ENCODE measurements around the gene EIF2AK3. TPM values are rescaled to one million over a fixed set of nuclear protein-coding genes. Genes with fewer than 3 reads are reported as not detected.

Gene EIF2AK3
- total and polyA plus RNA-seq, 2 of the 13 experiments (the other 11 are each of a cell fraction or from before 2014, with no cell fraction given) = 10.3 to 30.6 TPM

GRCh38 chr2:88554189-88554588 is 73.1 kb downstream of the EIF2AK3 start (continued):
- no peak for TF ChIP-seq HNRNPK (IDR thresholded peaks at IDR 0.05; ENCODE audit: low read depth, low read length, poor library complexity, severe bottlenecking)
- TF ChIP-seq AFF4 (CRISPR knock-in tag; IDR thresholded peaks at IDR 0.05) = no peak
- TF ChIP-seq PRDM10 (CRISPR knock-in tag; IDR thresholded peaks at IDR 0.05; ENCODE audit: low read depth) = no peak
- TF ChIP-seq ZNF350 (CRISPR knock-in tag; IDR thresholded peaks at IDR 0.05; ENCODE audit: borderline replicate concordance, low read depth) = no peak
- no peak for TF ChIP-seq ZSCAN5A (CRISPR knock-in tag; IDR thresholded peaks at IDR 0.05; ENCODE audit: borderline replicate concordance)
- TF ChIP-seq ZNF512 (CRISPR knock-in tag; IDR thresholded peaks at IDR 0.05) = no peak
- no peak for TF ChIP-seq NFAT5 (CRISPR knock-in tag; IDR thresholded peaks at IDR 0.05)
- TF ChIP-seq SRSF9 (IDR thresholded peaks at IDR 0.05; ENCODE audit: borderline replicate concordance, insufficient read depth, low read depth, low read length, poor library complexity, severe bottlenecking) = no peak
- TF ChIP-seq STAG1 (CRISPR knock-in tag; IDR thresholded peaks at IDR 0.05) = peak; percentile 71
- no peak for TF ChIP-seq ZEB1 (IDR thresholded peaks at IDR 0.05; ENCODE audit: insufficient replicate concordance, low read depth)
- no peak for TF ChIP-seq ZBTB7A (CRISPR knock-in tag; IDR thresholded peaks at IDR 0.05)
- no peak for TF ChIP-seq SNAPC2 (CRISPR knock-in tag; IDR thresholded peaks at IDR 0.05)
